ENCODE data around the gene FGF13.

Gene FGF13

DNA sequence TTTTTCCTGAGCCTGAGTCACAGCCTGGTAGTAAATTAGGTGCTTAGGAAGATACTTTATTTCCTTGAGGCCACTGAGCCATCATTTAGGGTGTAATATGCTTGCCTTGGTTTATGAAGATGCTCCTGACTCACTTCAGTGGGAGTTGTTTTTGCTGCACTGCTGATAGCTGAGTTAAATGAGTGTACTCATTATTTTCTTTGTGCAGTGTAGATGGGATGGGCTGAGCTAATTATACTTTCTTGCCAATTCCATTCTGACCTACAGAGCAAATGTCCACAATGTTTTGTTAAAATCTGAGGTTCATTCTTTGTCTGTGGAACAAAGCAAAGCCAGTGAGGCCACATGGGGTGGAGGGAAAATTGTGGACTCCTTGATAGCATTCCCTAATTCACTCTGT is 60.0 kb downstream of the FGF13 start:
- Histone ChIP-seq H3K4me1 (ENCODE audit: insufficient read depth, low read length) (no peaks in the 10 kb centered on the region), H3K36me3 (ENCODE audit: insufficient read depth, low read length) (no peaks in the 10 kb centered on the region), H3K4me3 (ENCODE audit: low read depth in 1 of 2, low read length in 2 of 2) (no peak overlapping the region), H3K9ac (ENCODE audit: low read length) (no peak overlapping the region), H3K9me3 (ENCODE audit: low read length) (no peaks in the 10 kb centered on the region), H3K27ac (ENCODE audit: low read depth, low read length) (no peak overlapping the region), H3K27me3 (ENCODE audit: control insufficient read depth in 1 of 2, insufficient read depth in 2 of 2, low read length in 2 of 2) (no peaks in the 10 kb centered on the region)

DNA sequence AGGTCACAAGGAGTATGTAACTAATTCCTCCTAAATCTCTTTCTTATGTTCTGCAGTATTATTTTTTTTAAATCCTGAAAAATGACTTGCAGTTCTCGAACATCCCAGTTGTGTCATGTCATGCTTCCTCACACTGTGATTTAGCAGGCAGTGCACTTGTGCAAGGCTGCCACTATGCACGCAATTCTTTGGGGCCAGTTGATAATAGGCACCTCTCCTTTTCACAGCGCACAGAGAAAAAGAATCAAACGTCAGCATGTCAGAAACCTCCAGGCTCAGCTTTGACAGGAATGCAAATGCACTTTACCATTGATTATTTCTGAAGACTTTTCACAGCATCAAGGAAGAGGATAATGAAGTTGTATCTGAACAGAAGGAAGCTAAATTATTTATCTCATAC is 62.9 kb downstream of the FGF13 start:
- no peaks in the 10 kb centered on the region for H3K27me3 ChIP-seq (ENCODE audit: control insufficient read depth in 1 of 2, insufficient read depth in 2 of 2, low read length in 2 of 2)
- no peaks in the 10 kb centered on the region for H3K36me3 ChIP-seq (ENCODE audit: insufficient read depth, low read length)
- H3K4me1 ChIP-seq (ENCODE audit: insufficient read depth, low read length) = no peaks in the 10 kb centered on the region
- no peak overlapping the region for H3K27ac ChIP-seq (ENCODE audit: low read depth, low read length)
- H3K9ac ChIP-seq (ENCODE audit: low read length) = no peak overlapping the region
- H3K9me3 ChIP-seq (ENCODE audit: low read length) = no peaks in the 10 kb centered on the region
- no peak overlapping the region for H3K4me3 ChIP-seq (ENCODE audit: low read depth in 1 of 2, low read length in 2 of 2)

DNA sequence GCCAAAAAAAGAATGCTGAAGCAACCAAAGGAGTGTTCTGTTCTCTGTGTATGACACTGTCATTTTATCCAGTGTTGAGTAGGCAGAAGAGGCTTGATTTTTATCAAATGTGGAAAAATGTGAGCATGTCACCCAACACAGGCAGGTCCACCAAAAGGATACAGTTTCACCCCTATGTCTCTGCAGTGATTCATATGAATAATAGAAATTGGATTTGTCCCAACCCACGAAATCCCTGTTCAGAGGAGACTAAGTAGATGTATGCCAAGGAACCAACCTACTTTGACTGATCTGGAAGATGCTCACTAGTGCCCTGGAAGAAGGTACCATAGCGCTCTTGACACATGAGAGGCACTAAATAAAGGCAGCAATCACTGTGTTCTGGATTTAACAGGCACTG is 72.5 kb downstream of the FGF13 start:
- no peak overlapping the region for H3K4me3 ChIP-seq (ENCODE audit: low read depth in 1 of 2, low read length in 2 of 2)
- H3K9ac ChIP-seq (ENCODE audit: low read length) = no peak overlapping the region
- no peaks in the 10 kb centered on the region for H3K36me3 ChIP-seq (ENCODE audit: insufficient read depth, low read length)
- H3K27ac ChIP-seq (ENCODE audit: low read depth, low read length) = no peak overlapping the region
- H3K4me1 ChIP-seq (ENCODE audit: insufficient read depth, low read length) = no peaks in the 10 kb centered on the region
- H3K27me3 ChIP-seq (ENCODE audit: control insufficient read depth in 1 of 2, insufficient read depth in 2 of 2, low read length in 2 of 2) = no peaks in the 10 kb centered on the region
- no peaks in the 10 kb centered on the region for H3K9me3 ChIP-seq (ENCODE audit: low read length)

Data from muscle layer of colon (tissue), 2 donors.